ENCODE measurements around the gene PYM1. TPM values are rescaled to one million over a fixed set of nuclear protein-coding genes. Genes with fewer than 3 reads are reported as not detected.

The PYM1 gene
- total and polyA plus RNA-seq, 2 of the 13 experiments (the other 11 are each of a cell fraction or from before 2014, with no cell fraction given) = 44.0 to 51.8 TPM

DNA sequence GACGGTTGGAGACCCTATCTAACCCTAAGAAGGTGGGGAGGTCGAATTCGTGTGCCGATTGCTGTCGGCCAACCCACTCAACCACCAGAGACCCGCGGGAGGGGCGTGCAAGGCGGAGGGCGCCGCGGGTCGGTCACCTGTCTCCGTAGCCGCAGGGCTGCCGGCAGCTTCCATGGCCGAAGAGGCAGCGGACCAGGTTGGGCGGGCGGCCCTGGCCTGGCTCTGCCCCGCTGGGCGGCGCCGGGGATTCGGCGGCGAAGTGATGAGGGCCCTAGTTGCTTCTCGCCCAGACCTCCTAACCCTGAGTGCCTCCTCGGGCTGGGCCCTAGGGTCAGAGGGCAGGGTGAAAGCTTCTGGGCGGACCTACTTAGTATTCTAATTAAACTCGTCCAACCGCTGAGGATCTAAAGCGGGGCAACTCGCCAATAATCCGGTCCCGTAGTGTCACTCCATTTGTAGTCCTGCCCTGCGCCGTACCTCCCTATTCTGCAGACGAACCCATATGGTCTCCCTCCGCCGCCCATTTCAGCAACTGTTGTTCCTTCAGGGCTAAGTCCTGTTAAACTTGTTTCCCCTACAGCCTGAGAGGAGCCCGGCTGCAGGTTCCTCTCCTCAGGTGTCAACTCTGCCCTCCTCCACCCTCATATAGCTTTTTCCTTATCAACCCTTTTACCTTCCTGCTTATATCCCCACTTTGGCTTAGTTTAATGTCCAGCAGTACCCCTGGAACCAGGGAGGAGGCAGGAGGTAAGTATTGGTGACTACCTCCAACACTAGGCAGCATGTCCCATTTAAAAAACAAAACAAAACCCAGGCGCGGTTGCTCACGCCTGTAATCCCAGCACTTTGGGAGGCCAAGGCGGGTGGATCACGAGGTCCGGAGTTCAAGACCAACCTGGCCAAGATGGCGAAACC, at the start of gene PYM1 (continued):
- TF ChIP-seq PAXIP1 (CRISPR knock-in tag; conservative IDR thresholded peaks at IDR 0.05) (peak; percentile 52), SMYD3 (CRISPR knock-in tag; IDR thresholded peaks at IDR 0.05) (no peak), NFYB (CRISPR knock-in tag; IDR thresholded peaks at IDR 0.05) (peak; percentile 29; the same call in 1 of the 2 replicates), TRIM24 (CRISPR knock-in tag; IDR thresholded peaks at IDR 0.05) (no peak), ZNF652 (CRISPR knock-in tag; IDR thresholded peaks at IDR 0.05; ENCODE audit: borderline replicate concordance, low read depth) (no peak), ELF3 (CRISPR knock-in tag; IDR thresholded peaks at IDR 0.05) (peak; percentile 7), HNF1A (IDR thresholded peaks at IDR 0.05; ENCODE audit: low read depth) (no peak; the same call in 1 of the 2 replicates), HNF1A (CRISPR knock-in tag; IDR thresholded peaks at IDR 0.05; ENCODE audit: borderline replicate concordance) (peak; percentile 25; the same call in 1 of the 2 replicates), ELF1 (CRISPR knock-in tag; IDR thresholded peaks at IDR 0.05) (0 out of 2 replicates have a peak, but pooled peaks have one; percentile 10), SMC3 (IDR thresholded peaks at IDR 0.05; ENCODE audit: low read length) (no peak), ZFX (CRISPR knock-in tag; IDR thresholded peaks at IDR 0.05; ENCODE audit: low read depth) (peak; percentile 89), YY1 (IDR thresholded peaks at IDR 0.05; ENCODE audit: insufficient read depth, insufficient replicate concordance, low read depth, low read length) (peak; percentile 57), ARID2 (CRISPR knock-in tag; IDR thresholded peaks at IDR 0.05; ENCODE audit: borderline replicate concordance) (no peak)
- TF ChIP-seq, protein P1, sequence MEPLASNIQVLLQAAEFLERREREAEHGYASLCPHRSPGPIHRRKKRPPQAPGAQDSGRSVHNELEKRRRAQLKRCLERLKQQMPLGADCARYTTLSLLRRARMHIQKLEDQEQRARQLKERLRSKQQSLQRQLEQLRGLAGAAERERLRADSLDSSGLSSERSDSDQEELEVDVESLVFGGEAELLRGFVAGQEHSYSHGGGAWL (CRISPR knock-in tag; IDR thresholded peaks at IDR 0.05) = peak; percentile 41; the same call in 1 of the 2 replicates
- TF ChIP-seq, protein P2, sequence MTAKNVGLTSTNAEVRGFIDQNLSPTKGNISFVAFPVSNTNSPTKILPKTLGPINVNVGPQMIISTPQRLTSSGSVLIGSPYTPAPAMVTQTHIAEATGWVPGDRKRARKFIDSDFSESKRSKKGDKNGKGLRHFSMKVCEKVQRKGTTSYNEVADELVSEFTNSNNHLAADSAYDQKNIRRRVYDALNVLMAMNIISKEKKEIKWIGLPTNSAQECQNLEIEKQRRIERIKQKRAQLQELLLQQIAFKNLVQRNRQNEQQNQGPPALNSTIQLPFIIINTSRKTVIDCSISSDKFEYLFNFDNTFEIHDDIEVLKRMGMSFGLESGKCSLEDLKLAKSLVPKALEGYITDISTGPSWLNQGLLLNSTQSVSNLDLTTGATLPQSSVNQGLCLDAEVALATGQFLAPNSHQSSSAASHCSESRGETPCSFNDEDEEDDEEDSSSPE (CRISPR knock-in tag; IDR thresholded peaks at IDR 0.05) = peak; percentile 6; the same call in 1 of the 2 replicates
- TF ChIP-seq, protein P3, sequence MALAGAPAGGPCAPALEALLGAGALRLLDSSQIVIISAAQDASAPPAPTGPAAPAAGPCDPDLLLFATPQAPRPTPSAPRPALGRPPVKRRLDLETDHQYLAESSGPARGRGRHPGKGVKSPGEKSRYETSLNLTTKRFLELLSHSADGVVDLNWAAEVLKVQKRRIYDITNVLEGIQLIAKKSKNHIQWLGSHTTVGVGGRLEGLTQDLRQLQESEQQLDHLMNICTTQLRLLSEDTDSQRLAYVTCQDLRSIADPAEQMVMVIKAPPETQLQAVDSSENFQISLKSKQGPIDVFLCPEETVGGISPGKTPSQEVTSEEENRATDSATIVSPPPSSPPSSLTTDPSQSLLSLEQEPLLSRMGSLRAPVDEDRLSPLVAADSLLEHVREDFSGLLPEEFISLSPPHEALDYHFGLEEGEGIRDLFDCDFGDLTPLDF (CRISPR knock-in tag; IDR thresholded peaks at IDR 0.05) = no peak

Data from HepG2 (cell line).